NT2/D1 (cell line): ENCODE measurements around the gene BCL7A.

ENCODE experiments used
- YY1 ChIP-seq: IDR thresholded peaks from 2 replicates; pipeline ENCODE4 v1.6.1; 2011; ENCODE audit not compliant: insufficient read length, insufficient read depth
- ZNF274 ChIP-seq: IDR thresholded peaks from 2 replicates; pipeline ENCODE4 v1.6.1; 2011; ENCODE audit warnings: mild to moderate bottlenecking, low read depth, low read length

GRCh38 chr12:122104844-122105243, 83.2 kb downstream of the BCL7A start:
- no peak for TF ChIP-seq ZNF274
- TF ChIP-seq YY1: no peak
